ENCODE measurements around the gene SLC2A2.

SLC2A2 gene

GRCh38 chr3:170992854-170993253, 33.7 kb downstream of the SLC2A2 start:
- in situ Hi-C loops (cut with MboI; ENCODE audit: low sequenced_read_pairs, unreplicated experiment): no loop called here
- TF ChIP-seq, protein P1, sequence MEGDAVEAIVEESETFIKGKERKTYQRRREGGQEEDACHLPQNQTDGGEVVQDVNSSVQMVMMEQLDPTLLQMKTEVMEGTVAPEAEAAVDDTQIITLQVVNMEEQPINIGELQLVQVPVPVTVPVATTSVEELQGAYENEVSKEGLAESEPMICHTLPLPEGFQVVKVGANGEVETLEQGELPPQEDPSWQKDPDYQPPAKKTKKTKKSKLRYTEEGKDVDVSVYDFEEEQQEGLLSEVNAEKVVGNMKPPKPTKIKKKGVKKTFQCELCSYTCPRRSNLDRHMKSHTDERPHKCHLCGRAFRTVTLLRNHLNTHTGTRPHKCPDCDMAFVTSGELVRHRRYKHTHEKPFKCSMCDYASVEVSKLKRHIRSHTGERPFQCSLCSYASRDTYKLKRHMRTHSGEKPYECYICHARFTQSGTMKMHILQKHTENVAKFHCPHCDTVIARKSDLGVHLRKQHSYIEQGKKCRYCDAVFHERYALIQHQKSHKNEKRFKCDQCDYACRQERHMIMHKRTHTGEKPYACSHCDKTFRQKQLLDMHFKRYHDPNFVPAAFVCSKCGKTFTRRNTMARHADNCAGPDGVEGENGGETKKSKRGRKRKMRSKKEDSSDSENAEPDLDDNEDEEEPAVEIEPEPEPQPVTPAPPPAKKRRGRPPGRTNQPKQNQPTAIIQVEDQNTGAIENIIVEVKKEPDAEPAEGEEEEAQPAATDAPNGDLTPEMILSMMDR (IDR thresholded peaks at IDR 0.05; ENCODE audit: borderline replicate concordance, control extremely low read depth, extremely low read depth, insufficient read depth, missing control alignments): no peak
- DNase-seq (ENCODE audit: low spot score): no peak

DNA sequence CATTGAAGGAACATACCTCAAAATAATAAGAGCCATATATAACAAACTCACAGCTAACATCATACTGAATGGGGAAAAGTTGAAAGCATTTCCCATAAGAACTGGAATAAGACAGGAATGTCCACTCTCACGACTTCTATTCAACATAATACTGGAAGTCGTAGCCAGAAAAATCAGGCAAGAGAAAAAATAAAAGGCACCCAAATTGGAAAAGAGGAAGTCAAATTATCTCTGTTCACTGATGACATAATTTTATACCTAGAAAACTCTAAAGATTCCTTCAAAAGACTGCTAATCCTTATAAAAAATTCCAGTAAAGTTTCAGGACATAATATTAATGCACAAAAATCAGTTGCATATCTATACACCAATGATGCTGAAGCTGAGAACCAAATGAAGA, 34.9 kb downstream of the SLC2A2 start:
- in situ Hi-C loops (cut with MboI; ENCODE audit: low sequenced_read_pairs, unreplicated experiment): no loop called here
- TF ChIP-seq, protein P1 (IDR thresholded peaks at IDR 0.05; ENCODE audit: borderline replicate concordance, control extremely low read depth, extremely low read depth, insufficient read depth, missing control alignments): no peak
- no peak for DNase-seq (ENCODE audit: low spot score)

DNA sequence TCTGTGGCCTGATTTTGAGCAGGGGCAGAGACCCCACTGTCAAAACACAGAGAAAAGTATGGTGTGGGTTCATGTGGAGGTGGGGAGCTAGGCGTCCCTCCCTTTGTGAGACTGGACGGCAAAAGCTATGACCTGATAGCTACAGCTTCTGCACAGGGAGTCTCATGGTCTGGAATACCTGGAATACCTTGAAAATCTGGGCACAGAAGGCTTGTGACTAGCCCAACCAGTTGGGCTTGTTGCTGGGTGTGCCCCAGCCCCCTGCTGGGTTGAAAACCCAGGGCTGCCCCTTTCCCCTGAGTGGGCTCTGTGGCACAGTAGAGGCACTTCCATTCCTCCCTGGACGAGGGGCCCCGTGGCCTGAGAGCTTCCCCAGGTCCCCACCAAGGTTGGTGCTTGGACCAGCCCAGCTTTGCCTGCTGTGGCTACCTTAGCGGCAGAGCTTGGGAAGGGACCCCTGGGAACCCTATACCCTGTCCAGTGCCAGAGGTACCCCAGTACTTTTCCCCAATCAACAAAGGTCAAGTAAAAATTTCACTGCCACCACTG, 37.3 kb downstream of the SLC2A2 start:
- no peak for DNase-seq (ENCODE audit: low spot score)
- TF ChIP-seq, protein P1 (IDR thresholded peaks at IDR 0.05; ENCODE audit: borderline replicate concordance, control extremely low read depth, extremely low read depth, insufficient read depth, missing control alignments): no peak
- in situ Hi-C loops (cut with MboI; ENCODE audit: low sequenced_read_pairs, unreplicated experiment): no loop called here

- TF ChIP-seq, protein P1 (IDR thresholded peaks at IDR 0.05; ENCODE audit: borderline replicate concordance, control extremely low read depth, extremely low read depth, insufficient read depth, missing control alignments): no peak
- no peak for DNase-seq (ENCODE audit: low spot score)
- in situ Hi-C loops (cut with MboI; ENCODE audit: low sequenced_read_pairs, unreplicated experiment): no loop called here
These were observed 38.1 kb downstream of the SLC2A2 start for GRCh38 chr3:170988378-170988777.

- TF ChIP-seq, protein P1 (IDR thresholded peaks at IDR 0.05; ENCODE audit: borderline replicate concordance, control extremely low read depth, extremely low read depth, insufficient read depth, missing control alignments): no peak
- no peak for DNase-seq (ENCODE audit: low spot score)
- in situ Hi-C loops (cut with MboI; ENCODE audit: low sequenced_read_pairs, unreplicated experiment): no loop called here
These were observed 41.2 kb downstream of the SLC2A2 start for GRCh38 chr3:170985304-170985703.

DNA sequence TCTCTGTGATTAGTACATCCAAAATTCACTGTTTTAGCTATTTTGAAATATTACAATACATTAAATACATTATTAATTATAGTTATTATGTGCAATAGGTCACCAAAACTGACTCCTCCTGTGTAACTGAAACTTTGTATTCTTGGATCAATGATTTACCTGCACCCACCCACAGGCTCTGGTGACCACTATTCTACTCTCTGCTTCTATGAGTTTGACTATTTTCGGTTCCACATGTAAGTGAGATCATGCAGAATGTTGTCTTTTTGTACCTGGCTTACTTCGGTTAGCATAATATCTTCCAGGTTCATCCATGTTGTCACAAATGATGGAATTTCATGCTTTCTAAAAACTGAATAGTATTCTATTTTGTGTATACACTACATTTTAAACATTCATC, 43.8 kb downstream of the SLC2A2 start:
- TF ChIP-seq, protein P1 (IDR thresholded peaks at IDR 0.05; ENCODE audit: borderline replicate concordance, control extremely low read depth, extremely low read depth, insufficient read depth, missing control alignments): no peak
- DNase-seq (ENCODE audit: low spot score): no peak
- in situ Hi-C loops (cut with MboI; ENCODE audit: low sequenced_read_pairs, unreplicated experiment): no loop called here

Measured in GM13976 (cell line).